Esophagus muscularis mucosa (tissue), 4 donors: ENCODE measurements around the gene CFAP161.
A peak's percentile ranks its signal among the peaks of the same experiment; 100 is the strongest.

Experiments used
- EP300 ChIP-seq: sonication (generic); formaldehyde crosslinking; IDR thresholded peaks from one replicate; pipeline ENCODE4 v1.6.1; 2017; ENCODE audit warnings: antibody characterized with exemption
- POLR2A ChIP-seq: fragments of 450-650 bp; IDR thresholded peaks from one replicate; pipeline ENCODE4 v1.6.1; 2017; ENCODE audit warnings: antibody characterized with exemption, moderate library complexity, mild to moderate bottlenecking, low read depth
- POLR2AphosphoS5 ChIP-seq, 2 donors: sonication (generic); formaldehyde crosslinking; IDR thresholded peaks; one replicate each; pipeline ENCODE4 v1.6.1; 2017; ENCODE audit warnings: antibody characterized with exemption in 2 of 2
- TF ChIP-seq, protein P1 (sequence below), 3 experiments: fragments of 200-600 bp in 2 of 3; fragments of 450-650 bp in 1 of 3; sonication (generic) in 2 of 3; IDR thresholded peaks; one replicate each; pipeline ENCODE4 v1.5.1; 2017 to 2019; ENCODE audit warnings: antibody characterized with exemption in 3 of 3, mild to moderate bottlenecking in 2 of 3, moderate library complexity in 1 of 3

DNA sequence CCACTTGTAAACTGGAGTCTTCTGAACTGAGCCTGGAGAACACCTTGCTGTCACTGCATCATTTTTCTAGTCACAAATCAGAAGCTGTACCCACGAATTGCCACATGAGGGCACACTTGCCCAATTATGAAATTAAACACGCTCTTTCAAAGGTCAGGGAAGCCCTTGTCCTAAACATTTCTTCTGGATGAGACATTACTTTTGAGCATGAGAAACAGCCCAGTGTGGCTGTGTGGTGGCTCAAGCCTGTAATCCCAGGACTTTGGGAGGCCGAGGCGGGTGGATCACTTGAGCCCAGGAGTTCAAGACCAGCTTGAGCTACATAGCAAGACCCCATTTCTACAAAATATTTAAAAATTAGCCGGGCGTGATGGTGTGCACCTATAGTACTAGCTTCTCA, 27.5 kb upstream of the CFAP161 start:
- TF ChIP-seq, protein P1, sequence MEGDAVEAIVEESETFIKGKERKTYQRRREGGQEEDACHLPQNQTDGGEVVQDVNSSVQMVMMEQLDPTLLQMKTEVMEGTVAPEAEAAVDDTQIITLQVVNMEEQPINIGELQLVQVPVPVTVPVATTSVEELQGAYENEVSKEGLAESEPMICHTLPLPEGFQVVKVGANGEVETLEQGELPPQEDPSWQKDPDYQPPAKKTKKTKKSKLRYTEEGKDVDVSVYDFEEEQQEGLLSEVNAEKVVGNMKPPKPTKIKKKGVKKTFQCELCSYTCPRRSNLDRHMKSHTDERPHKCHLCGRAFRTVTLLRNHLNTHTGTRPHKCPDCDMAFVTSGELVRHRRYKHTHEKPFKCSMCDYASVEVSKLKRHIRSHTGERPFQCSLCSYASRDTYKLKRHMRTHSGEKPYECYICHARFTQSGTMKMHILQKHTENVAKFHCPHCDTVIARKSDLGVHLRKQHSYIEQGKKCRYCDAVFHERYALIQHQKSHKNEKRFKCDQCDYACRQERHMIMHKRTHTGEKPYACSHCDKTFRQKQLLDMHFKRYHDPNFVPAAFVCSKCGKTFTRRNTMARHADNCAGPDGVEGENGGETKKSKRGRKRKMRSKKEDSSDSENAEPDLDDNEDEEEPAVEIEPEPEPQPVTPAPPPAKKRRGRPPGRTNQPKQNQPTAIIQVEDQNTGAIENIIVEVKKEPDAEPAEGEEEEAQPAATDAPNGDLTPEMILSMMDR (IDR thresholded peaks at IDR 0.05) = peak; percentile 65 to 78 (median 75)
- no peak for TF ChIP-seq POLR2A
- peak in 1 of 2 donors; percentile 27 for TF ChIP-seq POLR2AphosphoS5 (IDR thresholded peaks at IDR 0.05)
- no peak for TF ChIP-seq EP300
